HEK293 (cell line): ENCODE results near the gene RGS6.

Experiments used
- MEIS1 ChIP-seq: sonication (generic); formaldehyde crosslinking; IDR thresholded peaks from 2 replicates; pipeline ENCODE4 v1.8.1; 2022; ENCODE audit warnings: missing genetic modification reagents, mild to moderate bottlenecking, borderline replicate concordance
- ZNF140 ChIP-seq: fragments of 450-650 bp; formaldehyde crosslinking; IDR thresholded peaks from 2 replicates; pipeline ENCODE4 v1.5.1; 2016; ENCODE audit warnings: missing biosample characterization, missing genetic modification characterization
- ZNF248 ChIP-seq: fragments of 450-650 bp; formaldehyde crosslinking; IDR thresholded peaks from 2 replicates; pipeline ENCODE4 v1.5.1; 2017; ENCODE audit warnings: missing biosample characterization, missing genetic modification characterization
- ZNF423 ChIP-seq: fragments of 450-650 bp; formaldehyde crosslinking; IDR thresholded peaks from 2 replicates; pipeline ENCODE4 v1.5.1; 2016; ENCODE audit warnings: missing biosample characterization, missing genetic modification characterization
- ZNF521 ChIP-seq: fragments of 450-650 bp; formaldehyde crosslinking; IDR thresholded peaks from 2 replicates; pipeline ENCODE4 v1.5.1; 2017; ENCODE audit warnings: missing biosample characterization, mild to moderate bottlenecking, missing genetic modification characterization
- ZNF701 ChIP-seq: fragments of 450-650 bp; formaldehyde crosslinking; IDR thresholded peaks from 2 replicates; pipeline ENCODE4 v1.5.1; 2016; ENCODE audit warnings: missing biosample characterization, missing genetic modification characterization
- ZNF777 ChIP-seq: fragments of 450-650 bp; formaldehyde crosslinking; IDR thresholded peaks from 2 replicates; pipeline ENCODE4 v1.5.1; 2017; ENCODE audit warnings: missing biosample characterization, missing genetic modification characterization, borderline replicate concordance
- ZSCAN23 ChIP-seq: fragments of 450-650 bp; formaldehyde crosslinking; IDR thresholded peaks from 2 replicates; pipeline ENCODE4 v1.5.1; 2016; ENCODE audit warnings: missing biosample characterization, missing genetic modification characterization
- TF ChIP-seq, protein P1 (sequence below): fragments of 450-650 bp; formaldehyde crosslinking; IDR thresholded peaks from 2 replicates; pipeline ENCODE4 v1.5.1; 2016; ENCODE audit warnings: missing biosample characterization, missing genetic modification characterization
- TF ChIP-seq, protein P2 (sequence below): fragments of 450-650 bp; formaldehyde crosslinking; IDR thresholded peaks from 2 replicates; pipeline ENCODE4 v1.5.1; 2016; ENCODE audit warnings: missing biosample characterization, missing genetic modification characterization

DNA sequence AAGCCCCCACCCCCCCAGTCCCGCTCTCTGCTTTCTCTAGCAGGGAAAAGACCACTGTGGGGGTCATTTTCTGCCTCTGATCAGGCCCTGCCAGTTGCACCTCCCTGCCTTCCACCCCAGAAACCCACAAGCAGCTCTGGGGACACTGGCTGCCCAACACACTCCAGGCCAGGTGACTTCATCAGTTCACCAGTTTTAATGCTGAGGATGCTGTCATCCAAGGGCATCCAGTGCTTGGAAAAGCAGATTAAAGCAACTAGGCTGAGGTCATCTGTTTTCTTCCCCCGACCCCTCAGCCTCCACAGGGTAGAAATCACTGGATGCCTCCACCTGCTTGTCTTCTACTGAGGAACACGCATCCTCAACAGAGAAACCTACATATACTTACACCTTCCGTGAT, 679.3 kb downstream of the RGS6 start:
- TF ChIP-seq ZNF777 (no peak), ZNF701 (tag by site-specific recombination) (no peak), ZNF140 (no peak), ZNF521 (tag by site-specific recombination) (no peak), ZSCAN23 (tag by site-specific recombination) (no peak), ZNF423 (tag by site-specific recombination) (no peak), ZNF248 (tag by site-specific recombination) (no peak), MEIS1 (no peak)
- TF ChIP-seq, protein P1, sequence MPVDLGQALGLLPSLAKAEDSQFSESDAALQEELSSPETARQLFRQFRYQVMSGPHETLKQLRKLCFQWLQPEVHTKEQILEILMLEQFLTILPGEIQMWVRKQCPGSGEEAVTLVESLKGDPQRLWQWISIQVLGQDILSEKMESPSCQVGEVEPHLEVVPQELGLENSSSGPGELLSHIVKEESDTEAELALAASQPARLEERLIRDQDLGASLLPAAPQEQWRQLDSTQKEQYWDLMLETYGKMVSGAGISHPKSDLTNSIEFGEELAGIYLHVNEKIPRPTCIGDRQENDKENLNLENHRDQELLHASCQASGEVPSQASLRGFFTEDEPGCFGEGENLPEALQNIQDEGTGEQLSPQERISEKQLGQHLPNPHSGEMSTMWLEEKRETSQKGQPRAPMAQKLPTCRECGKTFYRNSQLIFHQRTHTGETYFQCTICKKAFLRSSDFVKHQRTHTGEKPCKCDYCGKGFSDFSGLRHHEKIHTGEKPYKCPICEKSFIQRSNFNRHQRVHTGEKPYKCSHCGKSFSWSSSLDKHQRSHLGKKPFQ (tag by site-specific recombination), result no peak
- TF ChIP-seq, protein P2, sequence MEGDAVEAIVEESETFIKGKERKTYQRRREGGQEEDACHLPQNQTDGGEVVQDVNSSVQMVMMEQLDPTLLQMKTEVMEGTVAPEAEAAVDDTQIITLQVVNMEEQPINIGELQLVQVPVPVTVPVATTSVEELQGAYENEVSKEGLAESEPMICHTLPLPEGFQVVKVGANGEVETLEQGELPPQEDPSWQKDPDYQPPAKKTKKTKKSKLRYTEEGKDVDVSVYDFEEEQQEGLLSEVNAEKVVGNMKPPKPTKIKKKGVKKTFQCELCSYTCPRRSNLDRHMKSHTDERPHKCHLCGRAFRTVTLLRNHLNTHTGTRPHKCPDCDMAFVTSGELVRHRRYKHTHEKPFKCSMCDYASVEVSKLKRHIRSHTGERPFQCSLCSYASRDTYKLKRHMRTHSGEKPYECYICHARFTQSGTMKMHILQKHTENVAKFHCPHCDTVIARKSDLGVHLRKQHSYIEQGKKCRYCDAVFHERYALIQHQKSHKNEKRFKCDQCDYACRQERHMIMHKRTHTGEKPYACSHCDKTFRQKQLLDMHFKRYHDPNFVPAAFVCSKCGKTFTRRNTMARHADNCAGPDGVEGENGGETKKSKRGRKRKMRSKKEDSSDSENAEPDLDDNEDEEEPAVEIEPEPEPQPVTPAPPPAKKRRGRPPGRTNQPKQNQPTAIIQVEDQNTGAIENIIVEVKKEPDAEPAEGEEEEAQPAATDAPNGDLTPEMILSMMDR (tag by site-specific recombination), result no peak
